ENCODE measurements around the gene FKBP10.

DNA sequence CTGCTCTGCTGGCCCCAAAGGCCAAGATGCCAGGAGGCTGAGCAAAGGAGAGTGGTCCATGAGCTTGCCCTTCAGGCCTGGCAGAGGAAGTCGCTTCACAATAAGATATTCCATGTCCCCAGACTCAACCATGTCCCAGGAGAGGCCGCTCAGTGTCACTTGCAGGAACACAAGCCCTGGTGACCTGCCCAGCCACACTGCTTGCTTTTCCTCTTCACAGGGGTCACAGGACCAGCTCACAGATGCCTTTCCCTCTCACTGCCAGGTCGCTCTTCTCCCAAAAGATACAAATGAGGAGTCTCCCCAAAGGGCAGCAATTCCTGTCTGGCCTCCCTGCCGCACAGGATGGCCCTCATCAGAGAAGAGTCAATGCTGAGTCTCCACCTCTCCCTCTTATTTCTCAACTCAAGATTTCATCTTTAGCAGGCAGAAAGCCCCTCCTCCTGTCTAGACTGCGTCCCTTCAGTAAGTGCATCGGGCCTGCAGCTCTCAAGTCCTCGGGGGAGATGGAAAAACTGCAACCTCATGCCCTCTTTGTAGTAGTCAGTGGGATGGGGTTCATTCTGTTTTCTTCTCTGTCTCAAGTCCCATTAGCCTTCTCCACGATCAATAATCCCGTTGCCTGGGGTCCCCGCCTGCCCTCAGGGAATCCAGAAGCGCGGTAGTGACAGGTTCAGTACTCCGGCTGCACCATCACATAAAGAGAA lies 31.2 kb upstream of the FKBP10 start:
- TF ChIP-seq EZH2 (IDR thresholded peaks at IDR 0.05; ENCODE audit: borderline replicate concordance), result no peak
- TF ChIP-seq, protein P1, sequence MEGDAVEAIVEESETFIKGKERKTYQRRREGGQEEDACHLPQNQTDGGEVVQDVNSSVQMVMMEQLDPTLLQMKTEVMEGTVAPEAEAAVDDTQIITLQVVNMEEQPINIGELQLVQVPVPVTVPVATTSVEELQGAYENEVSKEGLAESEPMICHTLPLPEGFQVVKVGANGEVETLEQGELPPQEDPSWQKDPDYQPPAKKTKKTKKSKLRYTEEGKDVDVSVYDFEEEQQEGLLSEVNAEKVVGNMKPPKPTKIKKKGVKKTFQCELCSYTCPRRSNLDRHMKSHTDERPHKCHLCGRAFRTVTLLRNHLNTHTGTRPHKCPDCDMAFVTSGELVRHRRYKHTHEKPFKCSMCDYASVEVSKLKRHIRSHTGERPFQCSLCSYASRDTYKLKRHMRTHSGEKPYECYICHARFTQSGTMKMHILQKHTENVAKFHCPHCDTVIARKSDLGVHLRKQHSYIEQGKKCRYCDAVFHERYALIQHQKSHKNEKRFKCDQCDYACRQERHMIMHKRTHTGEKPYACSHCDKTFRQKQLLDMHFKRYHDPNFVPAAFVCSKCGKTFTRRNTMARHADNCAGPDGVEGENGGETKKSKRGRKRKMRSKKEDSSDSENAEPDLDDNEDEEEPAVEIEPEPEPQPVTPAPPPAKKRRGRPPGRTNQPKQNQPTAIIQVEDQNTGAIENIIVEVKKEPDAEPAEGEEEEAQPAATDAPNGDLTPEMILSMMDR (IDR thresholded peaks at IDR 0.05; ENCODE audit: poor library complexity), result no peak
- TF ChIP-seq EZH2phosphoT487 (IDR thresholded peaks at IDR 0.05; ENCODE audit: low read depth, severe bottlenecking, unreplicated experiment), result no peak

Data from hepatocyte (in vitro differentiated cells).